HL-60/S4 treated with retinoic acid at 250 ng/mL for 4 days and 3 days (cell line): ENCODE measurements around the gene CD99L2.

Experiments
- in situ Hi-C: fragments of 300-500 bp; cut with MboI; formaldehyde crosslinking; loops from 2 replicates; pipeline ENCODE4 v1.7.0; 2022; ENCODE audit warnings: low sequenced_read_pairs

CD99L2 gene

GRCh38 chrX:150898343-150899190, at the start of gene CD99L2:
Gene CD99L2 (minus strand): TSS chrX:150898668. CDS start chrX:150898588, 80 bp downstream.
- in situ Hi-C loops, result no loop called here

GRCh38 chrX:150944233-150944632, 45.8 kb upstream of the CD99L2 start:
- in situ Hi-C loops, result no loop called here

- in situ Hi-C loops, result no loop called here
Observed at GRCh38 chrX:150942942-150943594, 44.6 kb upstream of the CD99L2 start.

DNA sequence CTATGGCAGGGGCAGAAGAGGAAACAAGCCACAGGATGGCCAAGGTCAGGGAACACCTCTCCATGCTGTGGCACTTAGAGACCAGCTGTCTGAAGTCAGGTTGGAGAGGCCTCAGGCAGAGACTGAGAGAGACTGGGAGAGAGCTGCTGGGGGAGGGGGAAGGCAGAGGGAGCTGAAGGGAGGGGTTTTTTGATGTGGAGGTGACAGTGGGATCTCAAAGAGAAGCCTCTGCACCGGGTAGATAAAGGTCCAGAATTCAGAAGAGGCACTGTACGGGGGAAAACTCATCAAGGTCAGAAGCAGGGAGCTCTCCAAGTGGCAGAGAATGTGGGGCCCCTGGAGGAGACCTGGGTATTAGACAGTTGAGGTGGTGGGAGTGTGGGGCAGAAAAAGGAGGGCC, 43.1 kb upstream of the CD99L2 start:
- in situ Hi-C loops, result no loop called here

- in situ Hi-C loops, result no loop called here
Observed at GRCh38 chrX:150940844-150941495, 42.5 kb upstream of the CD99L2 start.

- in situ Hi-C loops, result no loop called here
Observed at GRCh38 chrX:150936556-150936955, 38.1 kb upstream of the CD99L2 start.

GRCh38 chrX:150935467-150935866, 37.0 kb upstream of the CD99L2 start:
- in situ Hi-C loops, result no loop called here

DNA sequence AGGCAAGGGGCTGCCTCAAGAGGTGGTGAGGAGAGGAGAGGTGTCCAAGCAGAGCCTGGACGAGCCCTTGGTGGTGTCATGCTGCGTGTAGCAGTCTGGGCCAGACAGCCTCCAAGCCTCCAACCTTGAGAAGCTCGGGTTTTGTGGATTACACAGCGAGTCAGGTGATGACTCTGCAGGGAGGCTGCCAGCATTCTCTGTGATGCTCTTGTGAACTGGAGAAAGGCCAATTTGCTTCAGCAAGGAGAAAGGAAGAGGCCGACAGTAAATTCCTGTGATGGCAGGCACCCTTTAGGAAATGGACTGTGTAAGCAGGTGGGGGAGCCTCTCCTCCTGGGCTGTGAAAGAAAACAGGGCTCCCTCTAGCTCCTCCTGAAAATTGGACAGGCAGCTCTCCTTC, 36.0 kb upstream of the CD99L2 start:
- in situ Hi-C loops, result no loop called here

DNA sequence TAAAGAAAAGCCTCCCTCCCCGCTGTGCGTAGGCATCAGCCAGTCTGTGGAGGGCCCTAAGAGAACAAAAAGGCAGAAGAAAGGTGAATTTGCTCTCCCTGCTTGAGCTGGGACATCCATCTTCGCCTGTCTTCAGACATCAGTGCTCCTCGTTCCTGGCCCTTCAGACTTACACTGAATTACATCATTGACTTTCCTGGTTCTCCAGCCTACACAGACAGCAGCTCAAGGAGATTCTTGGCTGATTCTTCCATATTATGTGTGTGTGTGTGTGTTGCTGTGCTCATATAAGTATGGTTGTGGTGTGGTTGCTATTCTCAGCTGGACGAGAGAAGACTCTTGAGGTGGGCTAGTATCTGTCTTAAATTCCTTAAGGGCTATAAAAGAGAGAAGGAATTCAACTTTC, 35.5 kb upstream of the CD99L2 start:
- in situ Hi-C loops, result no loop called here

GRCh38 chrX:150929058-150929457, 30.6 kb upstream of the CD99L2 start:
- in situ Hi-C loops, result no loop called here

DNA sequence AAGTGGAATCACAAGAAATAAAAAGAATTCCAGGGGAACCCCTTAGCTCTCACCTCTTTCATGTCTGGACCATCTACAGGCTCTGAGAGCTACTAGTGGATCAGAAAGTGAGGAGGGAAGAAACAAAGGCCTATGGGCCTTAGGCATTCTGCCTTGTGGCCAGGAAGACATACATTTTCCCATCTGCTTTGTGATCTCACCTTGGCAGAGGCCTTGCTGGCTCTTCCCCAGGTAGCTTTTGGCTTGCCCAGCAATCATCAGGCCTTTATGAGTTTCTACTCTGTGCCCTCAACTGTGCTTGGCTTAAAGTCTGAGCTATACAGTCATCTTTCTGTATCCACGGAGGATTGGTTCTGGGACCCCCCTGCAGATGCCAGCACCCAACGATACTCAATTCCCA, 28.3 kb upstream of the CD99L2 start:
- in situ Hi-C loops, result no loop called here

DNA sequence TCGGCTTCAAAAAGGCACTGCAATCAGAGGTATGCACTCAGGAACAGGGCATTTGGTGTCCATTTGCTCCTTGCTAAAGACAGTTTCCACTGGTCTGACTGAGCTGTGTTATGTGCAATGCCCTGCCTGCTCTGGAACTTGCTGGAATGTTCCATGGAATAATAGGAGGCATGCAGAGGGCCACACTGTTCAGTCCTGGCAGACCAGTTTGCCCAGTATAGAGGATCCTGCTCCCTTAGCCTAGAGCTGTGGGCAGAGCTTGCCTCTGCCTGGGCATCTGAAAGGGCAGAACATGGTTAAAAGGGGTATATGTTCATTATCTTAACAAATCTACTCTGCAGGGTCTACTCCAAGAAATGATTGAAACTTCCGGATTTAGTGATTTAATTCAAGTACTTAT, 27.8 kb upstream of the CD99L2 start:
- in situ Hi-C loops, result no loop called here

DNA sequence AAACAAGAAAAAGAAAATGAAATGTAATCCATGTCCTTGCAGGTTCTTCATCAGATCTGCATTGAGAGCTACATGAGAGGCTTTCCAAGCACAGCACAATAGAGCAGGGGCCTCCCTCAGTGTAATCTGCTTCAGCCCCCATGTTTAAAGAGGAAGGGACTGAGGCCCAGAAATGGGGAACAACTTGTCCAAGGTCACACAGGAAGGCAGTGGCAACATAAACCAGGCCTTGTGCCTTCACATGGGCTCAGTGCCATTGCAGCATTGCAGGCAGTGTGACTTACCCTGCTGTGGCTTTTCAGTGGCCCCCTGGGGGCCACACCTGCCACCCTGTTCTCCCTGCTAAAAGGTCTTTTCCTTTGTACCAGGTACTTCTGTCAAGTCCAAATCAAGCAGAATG, 20.9 kb upstream of the CD99L2 start:
- in situ Hi-C loops, result no loop called here

DNA sequence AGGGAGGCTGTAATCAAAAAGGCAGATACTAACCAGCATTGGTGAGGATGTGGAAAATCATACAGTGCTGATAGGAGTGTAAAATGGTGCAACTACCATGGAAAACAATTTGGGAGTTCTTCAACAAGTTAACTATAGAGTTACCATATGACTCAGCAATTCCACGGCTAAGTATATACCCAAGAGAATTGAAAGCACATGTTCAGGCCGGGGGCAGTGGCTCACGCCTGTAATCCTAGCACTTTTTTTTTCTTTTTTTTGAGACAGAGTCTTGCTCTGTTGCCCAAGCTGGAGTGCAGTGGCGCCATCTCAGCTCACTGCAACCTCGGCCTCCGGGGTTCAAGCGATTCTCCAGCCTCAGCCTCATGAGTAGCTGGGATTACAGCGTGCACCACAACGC, 15.0 kb upstream of the CD99L2 start:
- in situ Hi-C loops, result no loop called here

- in situ Hi-C loops, result no loop called here
Observed at GRCh38 chrX:150907474-150907873, 9.0 kb upstream of the CD99L2 start.

- in situ Hi-C loops, result no loop called here
Observed at GRCh38 chrX:150906694-150907093, 8.2 kb upstream of the CD99L2 start.

- in situ Hi-C loops, result no loop called here
Observed at GRCh38 chrX:150905293-150905692, 6.8 kb upstream of the CD99L2 start.

DNA sequence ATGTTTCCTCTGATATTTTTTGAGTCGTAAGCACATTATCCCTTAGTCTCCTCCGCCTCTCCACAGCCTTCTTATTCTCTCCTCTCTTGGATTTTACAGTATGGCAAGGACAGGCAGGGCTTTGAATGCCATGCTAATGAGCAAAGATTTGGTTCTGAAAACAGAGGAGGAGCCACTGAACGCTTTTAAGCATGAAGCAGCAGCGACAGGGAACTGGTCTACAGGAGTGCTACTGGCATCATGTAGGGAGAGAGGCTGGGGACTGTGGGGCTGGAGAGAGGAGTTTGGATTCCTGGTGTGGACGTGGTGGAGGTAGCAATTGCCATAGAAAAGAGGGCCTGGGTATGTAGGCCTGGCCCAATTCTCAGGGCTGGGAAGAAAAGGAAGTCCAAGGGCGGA, 4.6 kb upstream of the CD99L2 start:
- in situ Hi-C loops, result no loop called here

- in situ Hi-C loops, result no loop called here
Observed at GRCh38 chrX:150902434-150903109, 4.1 kb upstream of the CD99L2 start.

- in situ Hi-C loops, result no loop called here
Observed at GRCh38 chrX:150899191-150899757, 806 bp upstream of the CD99L2 start.
